Parathyroid adenoma (tissue), 2 donors: Measurements from ENCODE around the gene PTPRB.

Experiments
- H2AFZ ChIP-seq: fragments of 300-600 bp; sonication (generic); one replicate; pipeline ENCODE4 v1.7.0; 2017; ENCODE audit warnings: antibody characterized with exemption, mild to moderate bottlenecking
- H3K27ac ChIP-seq: fragments of 300-600 bp; sonication (generic); one replicate; pipeline ENCODE4 v1.7.0; 2017
- H3K27me3 ChIP-seq: fragments of 300-600 bp; sonication (generic); one replicate; pipeline ENCODE4 v1.7.0; 2017; ENCODE audit warnings: low read length; ENCODE audit not compliant: control insufficient read depth, insufficient read depth
- H3K36me3 ChIP-seq: fragments of 300-600 bp; sonication (generic); one replicate; pipeline ENCODE4 v1.7.0; 2017; ENCODE audit warnings: low read length; ENCODE audit not compliant: control insufficient read depth, insufficient read depth
- H3K4me1 ChIP-seq: fragments of 300-600 bp; sonication (generic); one replicate; pipeline ENCODE4 v1.7.0; 2017; ENCODE audit warnings: control low read depth
- H3K4me2 ChIP-seq: fragments of 300-600 bp; sonication (generic); one replicate; pipeline ENCODE4 v1.7.0; 2017; ENCODE audit warnings: low read length
- H3K4me3 ChIP-seq: fragments of 300-600 bp; sonication (generic); one replicate; pipeline ENCODE4 v1.7.0; 2017; ENCODE audit warnings: low read depth, low read length
- H3K79me2 ChIP-seq: fragments of 300-600 bp; sonication (generic); one replicate; pipeline ENCODE4 v1.7.0; 2017; ENCODE audit warnings: control low read depth
- H3K9ac ChIP-seq: fragments of 300-600 bp; sonication (generic); one replicate; pipeline ENCODE4 v1.7.0; 2017; ENCODE audit warnings: mild to moderate bottlenecking
- H3K9me3 ChIP-seq: fragments of 300-600 bp; sonication (generic); one replicate; pipeline ENCODE4 v1.7.0; 2017; ENCODE audit warnings: low read length; ENCODE audit not compliant: control insufficient read depth
- CTCF ChIP-seq: fragments of 300-600 bp; sonication (generic); IDR thresholded peaks from one replicate; pipeline ENCODE4 v1.7.0; 2017; ENCODE audit warnings: antibody characterized with exemption, mild to moderate bottlenecking
- donor health status: primary hyperparathyroidism.

PTPRB gene

GRCh38 chr12:70661466-70662161 lies 24.4 kb upstream of the PTPRB start:
- Histone ChIP-seq H3K27ac (no peak overlapping the region), H3K4me3 (no peak overlapping the region), H2AFZ (no peak overlapping the region)

GRCh38 chr12:70660620-70661219 lies 23.5 kb upstream of the PTPRB start:
- no peaks in the 10 kb centered on the region for H3K27me3 ChIP-seq
- H3K79me2 ChIP-seq, result no peaks in the 10 kb centered on the region
- TF ChIP-seq CTCF, result no peak
- no peak overlapping the region for H3K4me3 ChIP-seq
- H3K4me1 ChIP-seq, result no peaks in the 10 kb centered on the region
- H3K4me2 ChIP-seq, result no peak overlapping the region
- no peak overlapping the region for H3K27ac ChIP-seq
- H3K9me3 ChIP-seq, result no peaks in the 10 kb centered on the region
- H2AFZ ChIP-seq, result no peak overlapping the region
- no peak overlapping the region for H3K9ac ChIP-seq
- H3K36me3 ChIP-seq, result no peaks in the 10 kb centered on the region

More at GRCh38 chr12:70661466-70662161, 24.4 kb upstream of the PTPRB start:
- H3K36me3 ChIP-seq, result no peaks in the 10 kb centered on the region
- no peaks in the 10 kb centered on the region for H3K79me2 ChIP-seq
- no peaks in the 10 kb centered on the region for H3K9me3 ChIP-seq
- no peak for TF ChIP-seq CTCF
- H3K9ac ChIP-seq, result no peak overlapping the region
- no peak overlapping the region for H3K4me2 ChIP-seq
- no peaks in the 10 kb centered on the region for H3K27me3 ChIP-seq
- H3K4me1 ChIP-seq, result no peaks in the 10 kb centered on the region

GRCh38 chr12:70660002-70660604 lies 22.9 kb upstream of the PTPRB start:
- Histone ChIP-seq H3K27ac (no peak overlapping the region), H2AFZ (no peak overlapping the region), H3K4me3 (no peak overlapping the region), H3K79me2 (no peaks in the 10 kb centered on the region), H3K4me2 (no peak overlapping the region), H3K4me1 (no peaks in the 10 kb centered on the region), H3K9me3 (no peaks in the 10 kb centered on the region), H3K36me3 (no peaks in the 10 kb centered on the region), H3K9ac (no peak overlapping the region), H3K27me3 (no peaks in the 10 kb centered on the region)
- no peak for TF ChIP-seq CTCF

- no peaks in the 10 kb centered on the region for H3K9me3 ChIP-seq
Measured at GRCh38 chr12:70659077-70659606, 21.9 kb upstream of the PTPRB start.

More at GRCh38 chr12:70659077-70659606, 21.9 kb upstream of the PTPRB start:
- Histone ChIP-seq H3K4me3 (no peak overlapping the region), H3K79me2 (no peaks in the 10 kb centered on the region), H3K27ac (no peak overlapping the region), H3K9ac (no peak overlapping the region), H3K4me2 (no peak overlapping the region), H3K36me3 (no peaks in the 10 kb centered on the region), H3K27me3 (no peaks in the 10 kb centered on the region), H2AFZ (no peak overlapping the region), H3K4me1 (no peaks in the 10 kb centered on the region)
- TF ChIP-seq CTCF, result no peak
